Spleen (tissue), 11 donors: ENCODE results near the gene SLC25A28. TPM values are rescaled to one million over a fixed set of nuclear protein-coding genes. Genes with fewer than 3 reads are reported as not detected.
A peak's percentile ranks its signal among the peaks of the same experiment; 100 is the strongest.

Experiments used
- DNase-seq: peaks from one replicate; pipeline ENCODE4 v3.0.0-alpha.2; 2020
- H3K27ac ChIP-seq, 8 donors: fragments of 200-600 bp; sonication (generic) in 7 of 8; 1 replicate in 4 of 8; 2 replicates in 4 of 8; pipeline versions ENCODE4 v1.5.0 to v1.8.0; 2016 to 2021; ENCODE audit warnings: inconsistent platforms in 4 of 8, mild to moderate bottlenecking in 4 of 8, moderate library complexity in 1 of 8
- H3K27me3 ChIP-seq, 7 donors: fragments of 200-600 bp; sonication (generic) in 6 of 7; replicated peaks in 1 of 7; 1 replicate in 4 of 7; 2 replicates in 3 of 7; pipeline versions ENCODE4 v1.5.0 to v1.8.0; 2016 to 2021; ENCODE audit warnings: inconsistent platforms in 3 of 7, mild to moderate bottlenecking in 1 of 7
- H3K36me3 ChIP-seq, 6 donors: fragments of 200-600 bp; sonication (generic) in 5 of 6; 1 replicate in 4 of 6; 2 replicates in 2 of 6; pipeline versions ENCODE4 v1.5.0 to v1.8.0; 2016 to 2021; ENCODE audit warnings: inconsistent platforms in 2 of 6
- H3K4me1 ChIP-seq, 6 donors: fragments of 200-600 bp; sonication (generic) in 5 of 6; 1 replicate in 3 of 6; 2 replicates in 3 of 6; pipeline versions ENCODE4 v1.5.0 to v1.8.0; 2016 to 2021; ENCODE audit warnings: inconsistent platforms in 3 of 6
- H3K4me3 ChIP-seq, 8 donors: fragments of 200-600 bp; sonication (generic) in 7 of 8; 1 replicate in 4 of 8; 2 replicates in 4 of 8; pipeline versions ENCODE4 v1.5.0 to v1.8.0; 2016 to 2021; ENCODE audit warnings: inconsistent platforms in 4 of 8, mild to moderate bottlenecking in 4 of 8, moderate library complexity in 2 of 8
- H3K9me3 ChIP-seq, 8 donors: fragments of 200-600 bp; sonication (generic) in 7 of 8; 1 replicate in 4 of 8; 2 replicates in 4 of 8; pipeline versions ENCODE4 v1.5.0 to v1.8.0; 2016 to 2021; ENCODE audit warnings: inconsistent platforms in 4 of 8
- POLR2A ChIP-seq, 3 donors: fragments of 450-650 bp; IDR thresholded peaks; one replicate each; pipeline ENCODE4 v1.5.1; 2017; ENCODE audit warnings: antibody characterized with exemption in 3 of 3, mild to moderate bottlenecking in 1 of 3
- POLR2AphosphoS5 ChIP-seq, 3 donors: sonication (generic); formaldehyde crosslinking; IDR thresholded peaks; one replicate each; pipeline ENCODE4 v1.5.1; 2017; ENCODE audit warnings: antibody characterized with exemption in 3 of 3
- WGBS, 5 donors: extraction: QIAGEN DNeasy Blood & Tissue Kit in 3 of 5; methylation state at CpG; one replicate each; pipeline versions ENCODE4 v1.1.5 to v1.1.7; 2013 to 2018; 5-methylcytosine and 5-hydroxymethylcytosine counted together
- intact Hi-C: fragments of 100-400 bp; cut with DNase I; formaldehyde crosslinking; loops from one replicate; pipeline ENCODE4 v1.15.0; 2023; ENCODE audit warnings: low total_unique reads
- polyA plus RNA-seq, 3 donors: library from polyadenylated mRNA; stranded (reverse); fragments of 200-250 nt; gene quantifications; one replicate each; pipeline ENCODE4 v1.2.1, GENCODE V29; 2013
- total RNA-seq, 7 donors: library from RNA; depleted of rRNA in 3 of 7; stranded (reverse); fragments of >200 nt in 3 of 7; fragmentation: NEBNext Ultra II Directional in 4 of 7; extraction: Animal tissue kit (Norgen Biotek cat#: 25700) in 4 of 7; gene quantifications; one replicate each; pipeline versions ENCODE4 v1.1.0 to v1.2.1, GENCODE V29; 2016 to 2021
- TF ChIP-seq, protein P1 (sequence below), 11 experiments: fragments of 200-600 bp in 7 of 11; fragments of 450-650 bp in 4 of 11; sonication (generic) in 4 of 11; IDR thresholded peaks in 8 of 11; conservative IDR thresholded peaks in 3 of 11; 1 replicate in 7 of 11; 2 replicates in 4 of 11; pipeline versions ENCODE4 v1.4.0 to v1.8.0; 2016 to 2021; ENCODE audit warnings: antibody characterized with exemption in 11 of 11, inconsistent platforms in 4 of 11, mild to moderate bottlenecking in 1 of 11
- donor health status: healthy with polysubstance abuse.
- donor health status: DM: no; HTN: no; CAD: no; lungs with moderate emphysema.
- donor health status: DM: no; HTN: no; CAD: no.
- donor health status: Bipolar disorder and iron deficiency.
- donor health status: healthy.
- donor health status: DM: no; HTN: no; CAD: no.
- donor health status: DM: yes; HTN: yes; CAD: no.

Gene SLC25A28
- total and polyA plus RNA-seq, 10 donors, result 33.9 to 120 (median 56.3) TPM

DNA sequence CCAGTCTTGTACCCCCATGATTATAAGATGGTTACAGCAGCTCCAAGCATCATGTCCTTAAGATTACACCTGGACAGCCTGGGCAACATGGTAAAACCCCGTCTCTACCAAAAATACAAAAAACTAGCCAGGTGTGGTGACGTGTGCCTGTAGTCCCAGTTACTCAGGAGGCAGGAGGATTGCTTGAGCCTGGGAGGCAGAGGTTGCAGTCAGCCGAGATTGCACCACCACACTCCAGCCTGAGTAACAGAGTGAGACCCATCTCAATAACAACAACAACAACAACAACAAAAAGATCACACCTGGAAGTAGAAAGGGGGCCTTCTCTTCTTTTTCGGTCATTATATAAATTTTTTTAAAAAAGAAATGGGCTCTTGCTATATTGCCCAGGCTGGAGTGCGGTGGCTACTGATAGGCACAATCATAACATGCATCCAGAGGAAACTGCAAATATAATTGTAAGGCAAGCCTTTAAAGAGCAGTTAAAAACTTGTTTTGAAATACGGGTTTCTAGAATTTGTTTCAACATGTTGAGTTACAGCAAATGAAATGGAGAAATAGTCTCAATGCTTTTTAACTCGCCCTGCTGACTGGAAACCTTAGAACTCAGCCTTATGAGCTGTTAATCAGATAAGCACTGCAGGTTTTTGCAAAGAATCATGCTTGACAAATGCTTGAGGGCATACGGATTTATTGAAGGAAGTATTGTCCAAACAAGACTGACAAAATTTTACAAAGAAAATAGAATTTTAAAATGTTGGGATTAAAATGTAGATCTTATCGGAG is 34.3 kb upstream of the SLC25A28 start:
- peaks cover 0 to 38% (median 12%) of the 10 kb centered on the region in 6 donors for H3K4me1 ChIP-seq
- intact Hi-C loops, result no loop called here
- no peak overlapping the region for H3K4me3 ChIP-seq
- WGBS, 5 donors, result 61 to 86% (median 76%) methylated on average over 9 of the region's 9 CpGs
- no peaks in the 10 kb centered on the region for H3K9me3 ChIP-seq
- TF ChIP-seq POLR2A (IDR thresholded peaks at IDR 0.05), result no peak
- TF ChIP-seq, protein P1, sequence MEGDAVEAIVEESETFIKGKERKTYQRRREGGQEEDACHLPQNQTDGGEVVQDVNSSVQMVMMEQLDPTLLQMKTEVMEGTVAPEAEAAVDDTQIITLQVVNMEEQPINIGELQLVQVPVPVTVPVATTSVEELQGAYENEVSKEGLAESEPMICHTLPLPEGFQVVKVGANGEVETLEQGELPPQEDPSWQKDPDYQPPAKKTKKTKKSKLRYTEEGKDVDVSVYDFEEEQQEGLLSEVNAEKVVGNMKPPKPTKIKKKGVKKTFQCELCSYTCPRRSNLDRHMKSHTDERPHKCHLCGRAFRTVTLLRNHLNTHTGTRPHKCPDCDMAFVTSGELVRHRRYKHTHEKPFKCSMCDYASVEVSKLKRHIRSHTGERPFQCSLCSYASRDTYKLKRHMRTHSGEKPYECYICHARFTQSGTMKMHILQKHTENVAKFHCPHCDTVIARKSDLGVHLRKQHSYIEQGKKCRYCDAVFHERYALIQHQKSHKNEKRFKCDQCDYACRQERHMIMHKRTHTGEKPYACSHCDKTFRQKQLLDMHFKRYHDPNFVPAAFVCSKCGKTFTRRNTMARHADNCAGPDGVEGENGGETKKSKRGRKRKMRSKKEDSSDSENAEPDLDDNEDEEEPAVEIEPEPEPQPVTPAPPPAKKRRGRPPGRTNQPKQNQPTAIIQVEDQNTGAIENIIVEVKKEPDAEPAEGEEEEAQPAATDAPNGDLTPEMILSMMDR (IDR thresholded peaks at IDR 0.05 in 8 of 11, conservative IDR thresholded peaks at IDR 0.05 in 3 of 11), result no peak
- no peak for TF ChIP-seq POLR2AphosphoS5 (IDR thresholded peaks at IDR 0.05)
- DNase-seq, result no peak
- H3K27ac ChIP-seq, result peak overlapping the region in 6 of 8 donors; percentile 17 to 86 (median 74)
- H3K27me3 ChIP-seq, result peaks cover 0 to 5% (median 0%) of the 10 kb centered on the region in 7 donors
- no peaks in the 10 kb centered on the region for H3K36me3 ChIP-seq

DNA sequence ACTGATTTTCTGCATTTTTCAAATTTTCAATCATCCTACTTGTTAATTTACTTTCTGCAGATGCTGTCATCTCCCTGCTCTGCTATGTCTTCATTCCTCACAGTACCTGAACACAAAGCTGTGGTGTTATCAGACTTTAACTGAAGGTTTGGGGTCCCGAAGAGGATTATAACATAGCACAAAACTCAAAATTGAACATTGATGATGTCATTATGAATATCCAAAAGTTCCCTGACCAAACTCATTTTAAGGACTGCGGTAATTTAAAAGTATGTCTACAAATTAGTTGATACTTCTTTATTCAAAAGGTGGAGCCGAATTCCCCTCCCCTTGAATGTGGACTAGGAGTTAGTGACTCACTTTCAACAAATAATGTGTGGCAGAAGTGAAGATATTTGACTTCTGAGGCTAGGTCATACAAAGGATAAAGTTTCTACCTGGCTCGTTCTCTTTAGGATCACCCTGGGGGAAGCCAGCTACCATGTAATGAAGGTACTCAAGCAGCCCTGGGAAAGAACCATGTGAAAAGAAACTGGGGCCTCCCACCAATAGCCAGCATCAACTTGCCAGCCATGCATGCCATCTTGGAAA is 32.7 kb upstream of the SLC25A28 start:
- 86 to 95% (median 87%) methylated on average over 4 of the region's 4 CpGs for WGBS, 5 donors
- TF ChIP-seq POLR2AphosphoS5 (IDR thresholded peaks at IDR 0.05), result no peak
- TF ChIP-seq, protein P1 (IDR thresholded peaks at IDR 0.05 in 8 of 11, conservative IDR thresholded peaks at IDR 0.05 in 3 of 11), result no peak
- TF ChIP-seq POLR2A (IDR thresholded peaks at IDR 0.05), result no peak
- no peaks in the 10 kb centered on the region for H3K36me3 ChIP-seq
- no peaks in the 10 kb centered on the region for H3K9me3 ChIP-seq
- no peak overlapping the region for H3K27ac ChIP-seq
- H3K27me3 ChIP-seq, result peaks cover 0 to 7% (median 0%) of the 10 kb centered on the region in 7 donors
- intact Hi-C loops, result no loop called here
- peaks cover 0 to 26% (median under 1%) of the 10 kb centered on the region in 6 donors for H3K4me1 ChIP-seq
- DNase-seq, result no peak
- H3K4me3 ChIP-seq, result no peak overlapping the region

DNA sequence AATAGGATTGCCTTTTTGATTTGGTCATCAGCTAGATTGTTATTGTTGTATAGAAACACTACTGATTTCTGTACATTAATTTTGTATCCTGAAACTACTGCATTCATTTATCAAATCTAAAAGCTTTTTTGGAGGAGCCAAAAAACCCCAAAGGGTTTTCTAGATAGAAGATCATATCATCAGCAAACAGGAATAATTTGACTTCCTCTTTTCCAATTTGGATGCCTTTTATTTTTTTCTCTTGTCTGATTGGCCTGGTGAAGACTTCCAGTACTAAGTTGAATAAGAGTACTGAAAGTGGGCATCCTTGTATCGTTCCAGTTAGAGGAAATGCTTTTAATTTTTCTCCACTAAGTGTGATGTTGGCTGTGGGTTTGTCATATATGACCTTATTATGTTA is 28.5 kb upstream of the SLC25A28 start:
- intact Hi-C loops, result no loop called here
- Histone ChIP-seq H3K36me3 (no peaks in the 10 kb centered on the region), H3K27me3 (peaks cover 0 to 10% (median 0%) of the 10 kb centered on the region in 7 donors), H3K27ac (no peak overlapping the region), H3K4me1 (no peaks in the 10 kb centered on the region), H3K4me3 (no peak overlapping the region), H3K9me3 (peaks cover 0 to 7% (median 0%) of the 10 kb centered on the region in 8 donors)
- no peak for TF ChIP-seq POLR2A (IDR thresholded peaks at IDR 0.05)
- no peak for TF ChIP-seq POLR2AphosphoS5 (IDR thresholded peaks at IDR 0.05)
- TF ChIP-seq, protein P1 (IDR thresholded peaks at IDR 0.05 in 8 of 11, conservative IDR thresholded peaks at IDR 0.05 in 3 of 11), result no peak
- no peak for DNase-seq
- 0 to 23% (median 0%) methylated on average over 1 of the region's 1 CpG for WGBS, 5 donors

DNA sequence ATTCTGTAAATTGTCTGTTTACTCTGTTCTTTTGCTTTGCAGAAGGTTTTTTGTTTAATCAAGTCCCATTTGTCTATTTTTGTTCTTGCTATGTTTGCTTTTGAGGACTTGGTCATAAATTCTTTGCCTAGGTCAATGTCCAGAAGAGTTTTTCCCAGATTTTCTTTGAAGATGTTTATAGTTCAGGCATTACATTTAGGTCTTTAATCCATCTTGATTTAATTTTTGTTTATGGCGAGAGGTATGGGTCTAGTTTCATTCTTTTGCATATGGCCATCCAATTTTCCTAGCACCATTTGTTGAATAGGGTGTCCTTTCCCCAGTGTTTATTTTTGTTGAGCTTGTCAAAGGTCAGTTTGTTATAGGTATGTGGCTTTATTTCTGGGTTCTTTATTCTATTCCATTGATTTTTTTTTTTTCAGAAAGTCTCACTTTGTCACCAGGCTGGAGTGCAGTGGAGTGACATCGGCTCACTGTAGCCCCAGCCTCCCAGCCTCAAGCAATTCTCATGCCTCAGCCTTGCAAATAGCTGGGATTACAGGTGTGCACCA is 27.4 kb upstream of the SLC25A28 start:
- Histone ChIP-seq H3K9me3 (peaks cover 0 to 7% (median 0%) of the 10 kb centered on the region in 8 donors), H3K27ac (no peak overlapping the region), H3K27me3 (peaks cover 0 to 10% (median 0%) of the 10 kb centered on the region in 7 donors), H3K4me1 (no peaks in the 10 kb centered on the region), H3K36me3 (no peaks in the 10 kb centered on the region), H3K4me3 (no peak overlapping the region)
- TF ChIP-seq POLR2AphosphoS5 (IDR thresholded peaks at IDR 0.05), result no peak
- TF ChIP-seq, protein P1 (IDR thresholded peaks at IDR 0.05 in 8 of 11, conservative IDR thresholded peaks at IDR 0.05 in 3 of 11), result no peak
- TF ChIP-seq POLR2A (IDR thresholded peaks at IDR 0.05), result no peak
- WGBS, 5 donors, result 90 to 99% (median 94%) methylated on average over 2 of the region's 2 CpGs
- intact Hi-C loops, result no loop called here
- no peak for DNase-seq
